ENCODE data around the gene ESR1.
"Not testable (repeated sequence)": the region's sequence is repeated elsewhere in the genome, so short reads cannot be mapped to it uniquely, and the experiment has no call there.

ESR1 gene

GRCh38 chr6:151814614-151815013 is 7.1 kb downstream of the ESR1 start:
- no peak for DNase-seq

GRCh38 chr6:151822252-151823111 is 15.0 kb downstream of the ESR1 start:
- no peak for DNase-seq

- DNase-seq = no peak
Measured at GRCh38 chr6:151826517-151827142, 19.1 kb downstream of the ESR1 start.

- DNase-seq = no peak
Measured at GRCh38 chr6:151832710-151833109, 25.2 kb downstream of the ESR1 start.

GRCh38 chr6:151835396-151835795 is 27.9 kb downstream of the ESR1 start:
- no peak for DNase-seq

DNA sequence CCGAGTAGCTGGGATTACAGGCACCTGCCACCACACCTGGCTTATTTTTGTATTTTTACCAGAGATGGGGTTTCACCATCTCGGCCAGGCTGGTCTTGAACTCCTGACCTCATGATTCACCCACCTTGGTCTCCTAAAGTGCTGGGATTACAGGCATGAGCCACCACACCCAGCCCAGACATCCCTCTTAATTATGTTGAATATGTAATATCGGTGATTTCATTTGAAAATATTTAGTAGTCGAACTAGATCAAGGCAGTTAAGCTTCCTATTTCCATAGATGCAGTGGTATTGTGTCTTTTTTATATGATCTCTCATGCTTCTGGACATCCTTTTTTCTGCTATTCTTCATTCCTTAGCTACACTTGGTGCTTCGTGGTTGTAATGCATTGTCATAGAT is 29.7 kb downstream of the ESR1 start:
- DNase-seq = no peak

DNA sequence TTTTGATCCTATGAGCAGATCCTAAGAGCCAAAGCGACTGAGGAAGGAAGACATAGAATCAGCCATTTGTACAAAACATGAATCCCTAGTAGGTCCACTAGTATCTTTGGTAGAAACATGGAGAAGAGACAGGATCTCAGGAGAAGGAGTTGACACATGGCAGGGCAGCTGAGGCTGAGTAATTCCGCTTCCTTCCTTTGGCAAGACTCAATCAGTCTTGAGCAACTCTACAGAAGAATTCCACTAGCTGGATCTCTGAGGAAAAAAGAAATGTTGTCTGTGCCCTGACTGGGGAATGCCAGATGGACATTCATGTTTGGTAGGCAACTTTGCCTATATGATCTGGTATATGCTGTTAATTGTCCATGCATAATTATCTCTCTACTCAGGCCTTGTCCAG is 35.3 kb downstream of the ESR1 start:
- DNase-seq = no peak

GRCh38 chr6:151847064-151847463 is 39.6 kb downstream of the ESR1 start:
- DNase-seq = no peak

DNA sequence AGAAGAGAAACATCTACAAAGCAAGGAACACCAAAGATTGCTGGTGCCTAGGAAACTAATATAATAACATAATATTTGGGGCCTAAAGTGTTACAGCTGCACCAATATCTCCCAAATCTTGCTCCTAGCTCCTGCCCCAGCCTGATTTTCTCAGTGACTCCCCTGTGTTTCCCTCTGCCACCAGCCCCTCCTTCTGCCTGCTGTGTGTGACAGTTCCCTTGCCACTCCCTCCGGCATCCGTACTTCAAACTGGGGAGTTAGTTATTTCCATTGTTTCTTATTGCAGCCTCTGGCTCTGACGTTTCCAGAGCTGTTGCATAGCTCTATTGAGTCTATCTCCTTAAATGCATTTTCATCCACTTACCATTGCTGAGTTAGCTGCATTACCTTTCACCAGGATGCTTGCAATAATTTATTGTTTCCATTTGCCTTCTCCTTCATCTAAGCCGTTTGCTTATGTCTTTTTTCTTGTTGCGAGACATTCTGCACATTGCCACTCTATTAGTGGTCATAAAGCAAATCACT is 43.1 kb downstream of the ESR1 start:
- no peak for DNase-seq

DNA sequence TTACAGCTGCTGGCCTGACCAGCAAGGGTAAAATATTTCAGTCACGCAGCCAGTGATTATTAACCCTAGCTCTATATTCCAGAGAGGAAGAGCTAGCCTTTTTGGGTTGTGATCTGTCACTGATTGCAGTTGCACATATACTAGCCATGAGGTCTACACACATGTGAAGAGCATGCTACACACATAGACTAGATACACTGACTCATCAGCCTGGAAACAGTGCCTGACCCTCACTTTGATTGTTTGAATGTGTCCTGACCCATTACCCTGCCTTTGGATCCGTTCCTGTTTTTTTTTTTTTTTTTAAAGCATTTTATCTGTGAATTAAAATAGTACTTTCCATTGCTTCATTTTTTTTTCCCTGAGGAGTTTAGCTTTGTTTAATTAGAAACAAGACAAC is 50.8 kb downstream of the ESR1 start:
- no peak for DNase-seq

DNA sequence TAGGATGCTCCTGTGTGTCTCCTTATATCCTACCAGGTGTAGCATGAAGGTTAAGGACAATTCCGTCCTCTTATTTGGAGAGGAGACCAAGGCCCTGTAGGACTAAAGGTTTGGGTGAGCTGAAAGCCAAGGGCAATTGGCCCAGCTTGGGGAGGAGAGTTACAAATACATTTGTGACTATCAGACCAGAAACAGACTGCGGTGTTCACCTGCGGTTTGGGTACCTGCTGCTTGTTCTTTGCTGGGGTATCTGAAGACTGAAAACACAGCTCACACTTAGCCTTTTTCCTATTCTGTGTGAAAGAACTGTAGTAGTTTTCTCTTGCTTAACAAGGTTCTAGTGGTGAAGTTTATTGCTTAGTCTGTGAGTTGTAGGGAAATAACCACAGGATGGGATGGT is 55.0 kb downstream of the ESR1 start:
- no peak for DNase-seq

GRCh38 chr6:151867361-151867869 is 59.9 kb downstream of the ESR1 start:
- not testable (repeated sequence) for DNase-seq

GRCh38 chr6:151869345-151869744 is 61.9 kb downstream of the ESR1 start:
- no peak for DNase-seq

- DNase-seq = no peak
Measured at GRCh38 chr6:151869787-151870186, 62.3 kb downstream of the ESR1 start.

GRCh38 chr6:151870375-151870774 is 62.9 kb downstream of the ESR1 start:
- DNase-seq = no peak

DNA sequence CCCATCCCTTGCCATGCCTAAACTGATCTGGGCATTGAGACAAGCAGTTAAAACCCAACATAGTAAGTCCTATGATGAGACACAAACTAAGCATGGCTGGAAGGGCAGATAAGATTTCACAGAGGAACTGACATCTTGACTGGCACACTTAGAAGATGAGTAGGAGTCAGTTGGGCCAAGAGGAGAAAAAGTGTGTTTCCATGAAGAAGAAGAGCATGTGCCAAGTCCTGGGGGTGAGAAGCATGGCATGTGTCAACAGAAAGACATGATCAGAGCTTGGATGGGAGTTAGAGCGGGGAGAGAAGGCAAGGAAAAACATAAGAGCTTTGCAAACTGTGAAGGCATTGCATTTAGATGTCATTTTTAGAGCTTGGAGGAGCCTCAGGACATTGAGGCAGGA is 68.0 kb downstream of the ESR1 start:
- DNase-seq = no peak

GRCh38 chr6:151876122-151876521 is 68.6 kb downstream of the ESR1 start:
- no peak for DNase-seq

- no peak for DNase-seq
Measured at GRCh38 chr6:151877458-151877857, 70.0 kb downstream of the ESR1 start.

DNA sequence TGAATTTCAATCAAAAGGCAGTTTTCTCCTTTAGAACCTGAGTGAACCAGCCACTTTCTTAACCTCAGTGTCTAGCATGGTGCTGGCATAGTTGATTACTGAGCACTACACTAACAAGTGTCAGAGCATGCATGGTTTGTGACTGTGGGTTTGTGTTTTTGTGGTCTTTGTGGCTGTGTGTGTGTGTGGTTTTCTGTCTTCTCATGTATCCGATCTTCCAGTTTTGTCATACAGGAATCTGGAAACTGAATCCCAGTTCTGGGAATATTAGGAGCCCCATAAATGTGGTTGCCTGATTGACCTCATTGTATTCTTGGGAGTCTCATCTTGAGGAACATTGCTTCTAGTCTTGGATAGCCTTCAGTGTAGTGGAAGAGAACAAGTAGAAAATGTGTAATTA is 73.7 kb downstream of the ESR1 start:
- no peak for DNase-seq

- DNase-seq = no peak
Measured at GRCh38 chr6:151882206-151882605, 74.7 kb downstream of the ESR1 start.

DNA sequence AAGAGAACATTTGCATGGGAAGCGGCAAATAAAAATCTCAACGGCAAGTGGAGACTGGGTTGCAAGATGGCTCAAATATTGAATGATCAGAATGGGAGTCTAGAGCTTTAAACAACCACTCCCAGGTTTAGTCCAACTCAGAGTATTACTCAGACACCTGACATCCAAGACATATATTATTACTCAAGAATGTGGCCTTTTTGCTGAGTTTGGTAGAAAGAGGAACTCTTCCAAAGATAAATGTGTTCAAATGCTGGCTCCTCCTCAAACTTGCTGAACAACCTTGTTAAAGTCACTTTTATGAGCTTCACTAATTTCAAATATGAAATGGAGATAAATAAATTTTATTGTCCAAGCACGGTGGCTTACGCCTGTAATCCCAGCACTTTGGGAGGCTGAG is 77.8 kb downstream of the ESR1 start:
- no peak for DNase-seq

DNA sequence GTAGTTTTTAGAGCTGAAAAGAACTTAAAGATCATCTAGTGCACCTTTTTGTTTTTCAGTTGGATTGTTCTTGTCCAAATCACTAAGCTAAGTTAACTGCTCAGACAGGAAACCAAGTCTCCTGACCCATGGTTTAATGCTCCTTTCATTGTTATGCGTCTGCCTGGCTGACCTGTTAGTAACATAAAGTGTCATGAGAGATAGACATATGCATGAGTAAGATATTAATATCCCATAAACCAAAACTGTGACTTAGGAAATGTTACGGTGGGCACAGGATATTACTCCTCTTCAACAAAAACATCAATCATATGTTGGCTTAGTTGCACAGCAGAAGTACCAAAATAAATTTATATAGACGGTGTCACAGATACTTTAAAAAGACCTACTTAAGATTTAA is 84.0 kb downstream of the ESR1 start:
- DNase-seq = no peak

- not testable (repeated sequence) for DNase-seq
Measured at GRCh38 chr6:151894426-151894825, 86.9 kb downstream of the ESR1 start.

DNA sequence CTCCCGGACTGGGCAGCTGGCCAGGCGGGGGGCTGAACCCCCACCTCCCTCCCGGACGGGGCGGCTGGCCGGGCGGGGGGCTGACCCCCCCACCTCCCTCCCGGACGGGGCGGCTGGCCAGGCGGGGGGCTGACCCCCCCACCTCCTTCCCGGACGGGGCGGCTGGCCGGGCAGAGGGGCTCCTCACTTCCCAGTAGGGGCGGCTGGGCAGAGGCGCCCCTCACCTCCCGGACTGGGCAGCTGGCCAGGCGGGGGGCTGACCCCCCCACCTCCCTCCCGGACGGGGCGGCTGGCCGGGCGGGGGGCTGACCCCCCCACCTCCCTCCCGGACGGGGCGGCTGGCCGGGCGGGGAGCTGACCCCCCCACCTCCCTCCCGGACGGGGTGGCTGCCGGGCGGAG is 91.7 kb downstream of the ESR1 start:
- DNase-seq = not testable (repeated sequence)
